Loucy (cell line): ENCODE data around the gene PDIA3.
"Not testable (repeated sequence)": the region's sequence is repeated elsewhere in the genome, so short reads cannot be mapped to it uniquely, and the experiment has no call there.

ENCODE experiments used
- CTCF ChIP-seq: fragments of 200-600 bp; sonication (generic); conservative IDR thresholded peaks from 2 replicates; pipeline ENCODE4 v1.5.1; 2014; ENCODE audit warnings: mild to moderate bottlenecking, antibody characterized with exemption, low read length
- EZH2phosphoT487 ChIP-seq: fragments of 200-600 bp; IDR thresholded peaks from 2 replicates; pipeline ENCODE4 v1.6.1; 2018; ENCODE audit warnings: antibody characterized with exemption, mild to moderate bottlenecking, moderate library complexity, borderline replicate concordance

DNA sequence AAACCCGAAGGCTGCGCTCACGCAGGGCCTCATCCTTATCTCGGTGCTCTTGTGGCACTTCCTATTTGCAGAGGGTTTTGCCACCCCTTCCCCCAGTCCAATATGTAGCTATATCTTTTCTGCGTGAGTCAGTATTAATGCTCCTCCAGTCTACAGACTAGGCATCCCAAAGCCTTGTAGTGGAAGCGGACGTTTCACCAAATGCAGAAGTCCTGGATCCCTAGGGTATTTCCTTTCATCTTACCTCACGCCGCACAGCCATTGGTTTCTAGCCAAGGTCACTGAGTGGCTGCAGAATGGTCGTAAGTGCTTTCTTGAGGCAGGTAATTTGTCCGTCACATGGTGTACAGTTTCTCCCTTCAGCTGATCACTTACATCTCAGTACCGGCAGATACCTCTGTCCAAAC, 668 bp downstream of the PDIA3 start:
- not testable (repeated sequence) for TF ChIP-seq CTCF, EZH2phosphoT487
